ENCODE data around the gene NOTCH3.

Gene NOTCH3

DNA sequence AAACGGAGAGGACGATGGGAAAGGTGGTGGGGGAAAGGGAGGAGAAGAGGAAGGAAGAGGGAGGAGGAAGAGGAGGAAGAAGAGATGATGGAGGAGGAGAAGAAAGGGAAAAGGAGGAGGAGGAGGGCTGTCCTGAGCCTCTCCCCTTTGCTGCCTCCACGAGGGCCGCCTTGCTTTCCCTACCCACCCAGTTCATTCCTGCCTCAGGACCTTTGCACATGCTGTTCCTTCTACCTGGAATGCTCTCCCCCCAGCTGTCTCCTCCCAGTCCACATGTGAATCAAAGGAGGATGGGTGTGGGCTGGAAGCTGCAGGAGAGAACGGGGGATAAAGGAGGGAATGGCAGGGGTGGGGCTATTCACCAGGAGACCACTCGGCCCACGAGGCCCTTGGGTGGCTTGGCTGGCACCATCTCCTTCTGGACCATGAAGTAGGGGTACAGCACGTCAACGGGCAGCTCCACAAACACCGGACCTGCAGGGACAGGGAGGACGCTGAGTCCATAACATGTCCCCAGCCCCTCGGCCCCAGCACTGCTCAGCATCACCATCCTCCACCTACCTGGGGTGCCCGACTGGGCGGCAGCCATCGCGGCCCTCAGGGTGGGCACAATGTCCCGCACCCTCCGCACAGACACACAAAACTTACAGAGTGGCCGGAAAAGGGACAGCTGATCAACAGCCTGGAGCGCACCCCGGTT lies 78.3 kb downstream of the NOTCH3 start:
- no peak for DNase-seq

DNA sequence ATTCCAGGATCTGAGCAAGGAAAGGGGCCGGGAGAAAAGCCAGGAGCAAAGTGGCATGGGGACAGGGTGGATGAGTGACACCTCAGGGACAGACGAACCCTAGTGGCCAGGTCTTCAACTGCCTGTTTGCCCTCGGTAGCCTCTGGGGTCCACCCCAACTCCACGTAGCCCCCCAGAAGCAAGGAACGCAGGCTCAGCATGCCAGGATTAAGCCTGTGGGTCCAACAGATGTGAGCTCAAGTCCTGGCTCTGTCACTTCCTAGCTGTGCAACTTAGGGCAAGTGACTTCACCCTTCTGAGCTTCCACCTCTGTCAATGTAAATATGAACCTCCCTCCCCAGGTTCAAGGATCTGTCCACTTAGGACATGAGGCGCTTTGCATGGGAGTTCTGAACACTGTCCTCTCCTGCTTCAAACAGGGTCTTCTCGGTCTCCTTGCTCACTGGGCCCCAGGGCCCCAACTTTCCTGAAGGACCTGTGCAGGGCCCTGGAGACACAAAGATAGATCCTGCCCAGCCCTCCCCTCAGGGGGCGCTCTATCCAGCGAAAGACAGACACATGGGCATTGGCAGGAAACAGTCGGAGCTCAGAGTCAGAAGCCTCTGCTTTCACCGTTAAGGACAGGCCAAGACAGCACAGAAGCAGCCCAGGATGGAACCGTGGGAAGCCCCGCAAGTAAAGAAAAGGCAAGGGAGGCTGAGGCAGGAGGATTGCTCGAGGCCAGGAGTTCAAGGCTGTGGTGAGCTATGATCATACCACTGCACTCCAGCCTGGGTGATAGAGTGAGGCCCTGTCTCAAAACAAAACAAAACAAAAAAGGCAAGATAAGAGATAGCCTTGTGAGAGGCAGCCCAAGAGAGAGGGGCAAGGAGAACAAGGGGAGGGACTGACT lies 80.4 kb downstream of the NOTCH3 start:
- no peak for DNase-seq

DNA sequence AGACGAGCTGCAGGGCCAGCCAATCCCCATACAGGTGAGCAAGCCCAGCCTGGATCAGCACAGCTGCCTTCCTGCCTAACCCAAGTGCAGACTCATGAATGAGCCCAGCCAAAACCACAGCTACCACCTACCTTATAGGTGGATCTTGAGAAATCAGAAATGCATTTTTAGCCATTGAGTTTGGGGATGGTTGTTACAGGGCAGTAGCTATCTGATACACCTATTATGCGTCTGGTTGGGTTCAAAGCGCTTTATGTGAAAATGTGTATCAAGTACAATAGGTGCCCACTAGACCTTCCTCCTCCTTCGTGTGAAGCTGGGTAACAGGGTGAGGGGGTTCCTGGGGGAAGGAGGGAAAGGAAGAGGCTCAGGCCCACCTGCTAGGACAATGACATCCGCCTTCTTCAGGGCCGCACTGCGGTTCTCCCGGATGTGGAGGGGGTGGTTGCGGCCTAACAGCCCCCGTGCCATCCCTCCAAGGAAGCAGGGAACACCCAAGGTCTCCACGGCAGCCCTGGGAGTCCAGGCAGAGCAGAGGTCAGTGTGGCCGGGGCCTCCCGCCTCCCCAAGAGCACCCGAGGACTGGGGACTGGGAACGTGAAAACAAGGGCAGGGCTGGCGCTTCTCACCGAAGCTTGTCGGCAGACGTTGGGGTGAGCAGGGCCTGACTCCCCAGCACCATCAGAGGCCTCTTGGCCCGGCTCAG lies 81.9 kb downstream of the NOTCH3 start:
- DNase-seq = no peak

DNA sequence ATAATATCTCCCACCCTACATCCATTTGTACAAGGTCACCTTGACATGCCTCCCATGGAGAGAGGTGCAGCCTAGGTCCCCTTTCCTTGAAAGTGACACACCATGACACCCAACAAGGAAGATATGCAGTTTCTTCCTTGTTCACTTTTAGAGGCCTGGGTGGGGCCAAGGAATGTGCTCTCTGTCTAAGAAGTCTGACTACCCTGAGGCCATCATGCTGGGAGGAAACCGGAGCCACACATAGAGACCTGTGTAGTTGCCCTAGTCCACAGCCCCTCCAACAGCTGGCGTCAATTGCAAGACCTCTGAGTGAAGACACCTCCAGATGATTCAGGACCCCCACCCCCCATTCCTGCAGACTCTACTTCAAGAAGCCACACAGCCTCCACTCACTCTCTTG lies 82.5 kb downstream of the NOTCH3 start:
- DNase-seq = no peak

DNA sequence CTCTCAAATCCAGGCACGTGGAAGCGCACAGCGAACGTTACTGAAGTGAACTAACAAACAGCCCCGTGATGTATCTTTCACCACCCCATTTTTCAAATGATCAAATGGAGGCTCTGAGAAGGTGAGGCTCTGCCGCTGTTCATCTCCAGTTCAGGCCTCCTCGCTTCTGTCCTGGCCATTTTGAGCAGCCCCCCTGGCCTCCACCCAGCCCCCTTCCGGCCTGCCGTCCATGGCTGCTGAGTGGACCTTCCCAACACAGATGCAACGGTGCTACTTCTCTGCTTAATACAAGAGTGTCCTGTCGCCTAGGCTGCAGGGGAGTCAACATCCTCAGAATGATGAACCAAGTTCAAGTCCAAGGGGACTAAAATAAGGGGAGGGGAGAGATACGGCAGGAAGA lies 83.9 kb downstream of the NOTCH3 start:
- DNase-seq = no peak

DNA sequence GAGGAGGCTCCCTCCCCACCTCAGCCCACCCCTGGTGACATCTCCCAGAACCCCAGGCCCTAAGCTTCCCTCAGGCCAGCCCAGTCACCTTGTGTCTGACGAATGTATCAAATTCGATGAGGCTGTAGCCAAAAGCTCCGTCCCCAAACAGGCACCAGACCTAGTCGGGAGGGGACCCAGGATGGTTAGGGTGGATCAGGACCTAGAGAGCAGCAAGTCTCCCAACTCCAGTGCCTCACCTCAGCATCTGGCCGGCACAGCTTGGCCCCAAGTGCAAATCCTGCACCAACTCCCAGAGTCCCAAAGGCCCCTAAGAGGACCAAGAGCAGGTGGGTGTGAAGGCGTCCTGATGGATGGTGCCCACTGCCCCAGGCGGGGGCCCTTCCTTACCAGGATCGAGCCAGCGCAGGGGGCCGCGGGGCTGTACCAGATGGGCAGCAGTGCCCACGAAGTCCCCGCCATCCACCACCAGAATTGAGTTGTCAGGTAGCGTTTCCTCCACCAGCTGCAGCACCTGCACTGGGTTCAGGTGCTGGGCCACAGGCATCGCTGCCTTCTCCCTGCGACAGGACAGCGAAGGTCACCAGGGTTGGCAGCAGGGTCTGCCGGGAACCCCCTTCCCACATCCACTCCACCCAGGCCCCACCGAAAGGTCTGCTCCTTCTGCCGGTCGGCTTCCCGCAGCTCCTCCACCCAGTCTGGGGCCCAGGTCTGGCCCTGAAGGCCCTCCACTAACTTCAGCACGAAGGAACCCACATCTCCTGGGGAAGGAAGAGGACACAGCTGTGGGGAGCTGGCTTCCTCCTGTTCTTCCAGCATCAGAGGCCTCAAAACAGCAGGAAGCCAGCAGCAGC lies 84.8 kb downstream of the NOTCH3 start:
- no peak for DNase-seq

DNA sequence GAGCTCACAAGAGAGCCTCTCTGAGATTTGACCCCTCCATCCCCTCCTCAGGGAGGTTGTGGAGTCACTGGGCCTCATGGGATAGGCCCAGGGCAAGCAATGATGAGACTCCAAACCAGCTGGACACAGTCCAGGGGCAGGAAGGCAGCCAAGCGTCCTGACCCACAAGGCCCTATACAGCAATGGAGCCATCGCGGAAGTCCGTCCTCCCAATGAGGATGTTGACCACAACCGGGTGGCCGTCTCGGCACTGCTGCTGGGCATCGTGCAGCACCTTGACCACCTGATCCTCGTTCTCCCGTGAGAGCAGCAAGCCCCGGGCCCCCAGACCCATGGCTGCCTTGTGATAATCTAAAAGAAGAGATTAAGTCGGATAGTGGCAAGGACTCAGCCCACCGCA lies 85.7 kb downstream of the NOTCH3 start:
- DNase-seq = no peak

DNA sequence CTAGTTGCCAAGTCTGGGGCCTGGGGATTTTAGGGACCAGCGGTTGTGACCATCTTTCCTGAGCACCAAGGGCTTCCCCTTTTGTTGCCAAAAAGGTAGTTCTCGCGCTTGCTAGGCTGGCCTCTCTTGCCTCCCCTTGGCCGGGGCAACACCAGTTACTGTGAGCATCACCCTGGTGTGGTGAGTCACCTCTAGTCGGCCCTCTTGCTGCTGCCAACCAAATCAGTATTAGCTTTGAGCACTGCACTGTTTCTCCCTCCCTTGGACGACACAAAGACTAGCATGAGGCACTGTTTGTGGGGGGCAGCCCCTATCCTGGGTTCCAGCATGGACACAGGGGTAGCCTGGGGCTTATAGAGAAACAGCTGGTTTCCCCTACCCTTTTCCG lies 86.6 kb downstream of the NOTCH3 start:
- no peak for DNase-seq

DNA sequence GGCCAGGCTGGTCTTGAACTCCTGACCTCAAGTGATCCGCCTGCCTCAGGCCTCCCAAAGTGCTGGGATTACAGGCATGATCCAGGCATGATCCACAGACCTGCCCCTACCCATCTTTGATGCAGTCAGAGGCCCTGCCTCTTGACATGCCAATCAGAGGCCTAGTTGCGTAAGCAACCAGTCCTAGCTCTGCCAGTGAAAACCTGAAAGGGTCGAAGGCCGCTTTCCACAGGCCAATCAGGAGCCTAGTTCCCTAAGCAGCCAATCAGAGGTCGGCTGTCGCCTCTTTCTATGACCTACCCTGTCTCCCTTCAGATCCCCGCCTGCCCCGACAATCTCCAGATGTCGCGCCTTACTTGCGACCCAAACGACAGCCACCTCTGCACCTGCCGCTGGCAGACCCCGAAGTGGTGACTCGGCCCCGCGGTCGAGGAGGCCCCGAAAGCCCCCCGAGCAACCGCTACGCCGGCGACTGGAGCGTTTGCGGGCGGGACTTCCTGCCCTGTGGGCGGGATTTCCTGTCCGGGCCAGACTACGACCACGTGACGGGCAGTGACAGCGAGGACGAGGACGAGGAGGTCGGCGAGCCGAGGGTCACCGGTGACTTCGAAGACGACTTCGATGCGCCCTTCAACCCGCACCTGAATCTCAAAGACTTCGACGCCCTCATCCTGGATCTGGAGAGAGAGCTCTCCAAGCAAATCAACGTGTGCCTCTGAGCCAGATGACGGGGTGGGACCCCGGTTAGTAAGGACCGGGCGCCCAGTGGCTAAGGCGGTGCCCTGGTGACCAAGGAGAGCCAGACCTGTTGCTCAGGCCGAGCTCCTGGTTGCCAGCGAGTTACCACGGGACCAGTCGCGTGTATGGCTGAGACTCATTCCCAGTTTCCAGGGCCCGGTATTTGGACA lies 87.3 kb downstream of the NOTCH3 start:
- no peak for DNase-seq

DNA sequence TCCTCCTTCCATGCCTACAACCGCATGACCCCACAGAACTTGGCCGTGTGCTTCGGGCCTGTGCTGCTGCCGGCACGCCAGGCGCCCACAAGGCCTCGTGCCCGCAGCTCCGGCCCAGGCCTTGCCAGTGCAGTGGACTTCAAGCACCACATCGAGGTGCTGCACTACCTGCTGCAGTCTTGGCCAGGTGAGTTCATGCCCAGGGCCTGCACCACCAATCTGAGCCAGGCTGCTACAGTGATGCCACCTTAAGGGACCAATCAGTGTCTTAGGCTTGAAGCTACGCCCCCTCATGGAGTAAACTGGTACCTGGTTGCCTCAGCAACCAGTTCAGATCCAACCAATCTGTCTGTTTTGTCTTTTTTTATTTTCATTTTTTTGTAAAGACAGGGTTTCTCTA lies 88.4 kb downstream of the NOTCH3 start:
- no peak for DNase-seq

DNA sequence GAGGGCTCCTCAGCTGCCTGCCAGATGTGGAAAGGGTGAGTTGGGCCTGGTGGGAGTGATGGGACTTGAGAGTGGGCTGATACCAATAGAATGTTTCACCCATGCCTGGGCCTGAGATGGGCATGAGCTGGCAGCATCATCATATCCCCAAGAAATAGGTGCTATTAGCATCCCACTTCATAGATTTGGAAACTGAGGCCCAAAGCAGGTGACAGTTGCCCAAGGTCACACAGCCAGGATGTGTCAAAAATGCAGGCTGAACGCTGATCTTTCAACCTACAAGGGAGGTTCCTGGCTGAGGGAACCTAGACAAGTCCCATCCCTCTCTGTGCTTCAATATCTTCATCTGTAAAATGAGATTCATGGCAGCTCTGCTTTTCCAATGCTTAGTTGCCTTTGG lies 89.0 kb downstream of the NOTCH3 start:
- DNase-seq = no peak

DNA sequence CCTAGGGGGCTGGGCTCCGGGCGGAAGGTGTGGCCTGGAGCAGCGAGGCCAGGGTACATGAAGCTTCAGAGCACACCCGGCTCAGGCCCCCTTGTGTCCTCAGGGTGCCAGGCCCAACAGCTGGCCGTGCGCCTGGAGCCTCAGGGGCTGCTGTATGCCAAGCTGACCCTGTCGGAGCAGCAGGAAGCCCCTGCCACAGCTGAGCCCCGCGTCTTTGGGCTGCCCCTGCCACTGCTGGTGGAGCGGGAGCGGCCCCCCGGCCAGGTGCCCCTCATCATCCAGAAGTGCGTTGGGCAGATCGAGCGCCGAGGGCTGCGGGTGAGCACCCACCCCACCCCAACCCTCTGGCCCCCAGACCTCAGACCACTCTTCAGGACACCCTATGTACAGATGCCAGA lies 90.4 kb downstream of the NOTCH3 start:
- no peak for DNase-seq

DNA sequence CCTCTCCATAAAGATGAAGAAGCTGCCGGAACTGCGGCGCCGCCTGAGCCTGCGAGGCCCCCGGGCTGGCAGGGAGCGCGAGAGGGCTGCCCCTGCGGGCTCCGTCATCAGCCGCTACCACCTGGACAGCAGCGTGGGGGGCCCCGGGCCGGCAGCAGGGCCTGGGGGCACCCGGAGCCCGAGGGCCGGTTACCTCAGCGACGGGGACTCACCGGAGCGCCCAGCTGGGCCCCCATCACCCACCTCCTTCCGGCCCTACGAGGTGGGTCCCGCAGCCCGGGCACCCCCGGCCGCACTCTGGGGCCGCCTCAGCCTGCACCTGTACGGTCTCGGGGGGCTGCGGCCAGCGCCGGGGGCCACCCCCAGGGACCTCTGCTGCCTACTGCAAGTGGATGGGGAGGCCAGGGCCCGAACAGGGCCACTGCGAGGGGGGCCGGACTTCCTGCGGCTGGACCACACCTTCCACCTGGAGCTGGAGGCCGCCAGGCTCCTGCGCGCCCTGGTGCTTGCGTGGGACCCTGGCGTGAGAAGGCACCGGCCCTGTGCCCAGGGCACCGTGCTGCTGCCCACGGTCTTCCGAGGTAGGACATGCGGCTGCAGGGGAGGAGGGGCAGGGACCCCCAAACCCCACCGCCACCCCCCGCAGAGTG lies 90.9 kb downstream of the NOTCH3 start:
- DNase-seq = no peak

Measured in CD4-positive, alpha-beta T cell treated with Interleukin-17A for 1 hour (primary cell).